Activated CD4-positive, alpha-beta T cell treated with anti-CD3 and anti-CD28 coated beads, Interleukin-10, Interleukin-2, amounts not matched to agents 100 ng/mL and 50 ng/mL, durations not matched to agents 16 hours and 8 hours (primary cell): Measurements from ENCODE around the gene AACS.
"Not testable (repeated sequence)": the region's sequence is repeated elsewhere in the genome, so short reads cannot be mapped to it uniquely, and the experiment has no call there.

Experiments used
- DNase-seq: peaks from one replicate; pipeline ENCODE4 v3.0.0-alpha.2; 2020

The AACS gene, protein sequence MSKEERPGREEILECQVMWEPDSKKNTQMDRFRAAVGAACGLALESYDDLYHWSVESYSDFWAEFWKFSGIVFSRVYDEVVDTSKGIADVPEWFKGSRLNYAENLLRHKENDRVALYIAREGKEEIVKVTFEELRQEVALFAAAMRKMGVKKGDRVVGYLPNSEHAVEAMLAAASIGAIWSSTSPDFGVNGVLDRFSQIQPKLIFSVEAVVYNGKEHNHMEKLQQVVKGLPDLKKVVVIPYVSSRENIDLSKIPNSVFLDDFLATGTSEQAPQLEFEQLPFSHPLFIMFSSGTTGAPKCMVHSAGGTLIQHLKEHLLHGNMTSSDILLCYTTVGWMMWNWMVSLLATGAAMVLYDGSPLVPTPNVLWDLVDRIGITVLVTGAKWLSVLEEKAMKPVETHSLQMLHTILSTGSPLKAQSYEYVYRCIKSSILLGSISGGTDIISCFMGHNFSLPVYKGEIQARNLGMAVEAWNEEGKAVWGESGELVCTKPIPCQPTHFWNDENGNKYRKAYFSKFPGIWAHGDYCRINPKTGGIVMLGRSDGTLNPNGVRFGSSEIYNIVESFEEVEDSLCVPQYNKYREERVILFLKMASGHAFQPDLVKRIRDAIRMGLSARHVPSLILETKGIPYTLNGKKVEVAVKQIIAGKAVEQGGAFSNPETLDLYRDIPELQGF

GRCh38 chr12:125065021-125065918 is at the start of gene AACS:
Gene AACS, plus strand, starts transcription at chr12:125065435. Its CDS starts 150 bp downstream, at chr12:125065585.
- DNase-seq = peak; percentile 80

GRCh38 chr12:125015680-125016310 is 49.4 kb upstream of the AACS start:
- DNase-seq = no peak

DNA sequence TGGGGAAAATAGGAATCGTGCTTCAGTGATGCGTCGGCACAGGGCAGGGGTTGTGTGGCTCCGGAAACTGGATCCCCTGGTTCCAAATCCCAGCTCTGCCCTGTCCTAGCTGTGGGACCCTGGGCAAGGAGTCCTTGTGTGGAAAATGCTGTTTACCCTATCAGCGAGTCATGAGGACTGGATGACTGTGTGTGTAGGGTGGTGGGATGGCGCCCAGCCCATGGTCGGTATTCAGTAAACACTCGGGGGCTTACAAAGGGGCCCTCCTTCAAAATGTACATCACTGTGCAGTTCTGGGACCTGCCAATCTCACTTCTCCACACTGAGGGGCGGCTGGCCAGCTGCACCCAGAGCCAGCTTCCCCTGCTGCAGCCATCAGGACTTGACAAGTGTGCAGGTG is 47.4 kb upstream of the AACS start:
- DNase-seq = no peak

- no peak for DNase-seq
Observed at GRCh38 chr12:125018356-125018755, 46.9 kb upstream of the AACS start.

DNA sequence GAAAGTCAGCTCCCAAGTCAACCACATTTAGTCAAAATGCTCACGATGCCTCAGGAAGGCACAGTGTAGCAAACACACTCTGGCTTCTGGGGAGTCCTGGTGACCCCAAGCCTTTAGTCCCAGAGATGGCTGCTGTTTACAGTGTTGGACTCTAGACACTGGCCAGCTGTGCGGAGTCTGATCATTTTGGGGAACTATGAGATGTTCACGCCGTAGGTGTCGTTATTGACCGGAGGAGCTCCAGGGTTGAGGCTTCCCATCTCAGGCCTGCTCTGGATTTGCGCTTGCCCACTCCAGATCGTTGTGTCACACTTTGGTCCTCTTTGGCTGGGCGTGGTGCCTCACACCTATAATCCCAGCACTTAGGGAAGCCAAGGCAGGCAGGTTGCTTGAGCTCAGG is 44.1 kb upstream of the AACS start:
- no peak for DNase-seq

GRCh38 chr12:125021771-125022170 is 43.5 kb upstream of the AACS start:
- DNase-seq = no peak

- no peak for DNase-seq
Observed at GRCh38 chr12:125023065-125023464, 42.2 kb upstream of the AACS start.

DNA sequence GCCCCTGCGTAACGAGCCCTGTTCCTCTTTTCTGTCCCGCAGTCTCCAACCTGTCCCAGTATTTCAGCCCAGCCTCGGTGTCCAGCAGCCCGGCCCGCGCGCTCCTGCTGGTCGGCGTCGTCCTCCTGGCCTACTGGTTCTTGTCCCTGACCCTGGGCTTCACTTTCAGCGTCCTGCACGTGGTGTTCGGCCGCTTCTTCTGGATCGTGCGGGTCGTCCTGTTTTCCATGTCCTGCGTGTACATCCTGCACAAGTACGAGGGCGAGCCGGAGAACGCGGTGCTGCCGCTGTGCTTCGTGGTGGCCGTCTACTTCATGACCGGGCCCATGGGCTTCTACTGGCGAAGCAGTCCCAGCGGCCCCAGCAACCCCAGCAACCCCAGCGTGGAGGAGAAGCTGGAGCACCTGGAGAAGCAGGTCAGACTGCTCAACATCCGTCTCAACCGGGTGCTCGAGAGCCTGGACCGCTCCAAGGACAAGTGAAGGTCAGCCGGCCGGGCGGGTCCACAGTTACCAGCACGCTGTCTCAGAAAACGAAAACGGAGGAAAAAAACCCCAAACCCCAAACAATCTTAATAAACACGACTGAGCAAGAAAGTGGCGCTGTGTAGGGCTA is 40.2 kb upstream of the AACS start:
- DNase-seq = no peak

DNA sequence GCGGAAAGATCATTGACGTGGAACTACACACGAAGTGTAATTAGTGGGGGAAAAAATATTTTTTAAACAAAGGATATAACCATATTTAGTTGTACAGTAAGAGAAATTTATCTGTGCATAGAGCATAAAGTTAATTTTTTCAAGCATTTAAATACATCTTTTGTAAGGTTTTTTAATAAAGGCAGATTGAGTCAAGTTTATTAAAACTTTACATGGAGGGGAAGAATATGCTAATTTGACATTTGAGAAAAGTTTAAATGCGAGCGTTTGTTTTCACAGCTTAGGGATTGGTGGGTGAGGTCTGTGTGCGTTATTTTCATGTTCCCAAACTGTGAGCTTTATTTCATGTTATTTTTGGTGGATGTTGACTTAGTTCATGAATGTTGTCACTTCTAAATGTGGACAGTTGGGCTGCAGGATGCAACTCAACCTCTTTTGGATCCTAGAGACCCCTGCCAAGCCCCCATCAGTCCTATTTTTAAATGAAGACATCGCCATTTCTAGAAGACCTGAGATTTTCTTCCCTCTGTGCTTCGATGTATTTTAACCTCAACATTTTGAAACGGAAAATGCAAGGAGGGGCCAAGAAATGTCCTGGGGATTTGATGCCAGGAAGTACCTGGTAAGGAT is 39.5 kb upstream of the AACS start:
- no peak for DNase-seq

- no peak for DNase-seq
Observed at GRCh38 chr12:125028106-125028505, 37.1 kb upstream of the AACS start.

- no peak for DNase-seq
Observed at GRCh38 chr12:125029761-125030358, 35.4 kb upstream of the AACS start.

GRCh38 chr12:125031471-125031870 is 33.8 kb upstream of the AACS start:
- not testable (repeated sequence) for DNase-seq

- no peak for DNase-seq
Observed at GRCh38 chr12:125032466-125033152, 32.6 kb upstream of the AACS start.

GRCh38 chr12:125033288-125033687 is 31.9 kb upstream of the AACS start:
- DNase-seq = no peak

GRCh38 chr12:125038976-125039625 is 26.1 kb upstream of the AACS start:
- no peak for DNase-seq

GRCh38 chr12:125049093-125049458 is 16.2 kb upstream of the AACS start:
- DNase-seq = no peak

DNA sequence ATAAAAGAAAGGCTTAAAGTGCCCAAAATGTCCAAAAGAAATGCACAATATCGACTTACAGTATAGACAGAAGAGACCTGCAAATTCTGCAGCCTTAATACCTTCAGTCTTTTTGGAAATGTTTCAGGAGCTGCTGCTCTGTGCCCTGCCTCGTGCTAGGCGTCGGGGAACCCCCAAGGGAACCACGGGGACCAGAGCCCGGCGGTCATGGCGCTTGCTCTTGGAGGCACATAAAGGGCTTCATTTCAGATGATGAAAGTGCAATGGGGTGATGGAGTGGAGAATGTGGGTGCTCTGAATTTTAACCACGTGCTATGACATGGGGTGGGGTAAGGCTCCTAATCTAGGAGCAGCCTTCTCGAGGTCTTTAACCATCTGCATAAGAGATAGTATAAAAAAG is 14.8 kb upstream of the AACS start:
- no peak for DNase-seq

DNA sequence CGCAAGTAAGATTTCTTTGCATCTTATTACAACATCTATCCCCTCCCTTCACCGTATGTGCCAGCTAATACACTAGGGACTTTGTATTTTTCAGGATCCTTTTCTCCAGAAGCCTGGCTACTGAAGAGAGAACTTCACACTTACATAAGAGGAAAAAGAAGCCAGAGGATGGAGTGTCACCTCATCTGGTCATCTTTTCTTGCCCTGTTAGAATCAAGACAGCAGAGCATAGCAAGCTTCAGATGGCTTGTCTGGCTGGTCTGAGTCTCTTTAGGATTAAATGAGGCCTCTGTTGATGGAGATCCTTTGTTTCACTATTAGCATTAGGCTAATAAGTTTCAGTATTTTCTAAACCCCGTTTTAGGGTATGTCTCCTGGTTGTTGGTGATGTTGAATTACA is 14.4 kb upstream of the AACS start:
- no peak for DNase-seq

DNA sequence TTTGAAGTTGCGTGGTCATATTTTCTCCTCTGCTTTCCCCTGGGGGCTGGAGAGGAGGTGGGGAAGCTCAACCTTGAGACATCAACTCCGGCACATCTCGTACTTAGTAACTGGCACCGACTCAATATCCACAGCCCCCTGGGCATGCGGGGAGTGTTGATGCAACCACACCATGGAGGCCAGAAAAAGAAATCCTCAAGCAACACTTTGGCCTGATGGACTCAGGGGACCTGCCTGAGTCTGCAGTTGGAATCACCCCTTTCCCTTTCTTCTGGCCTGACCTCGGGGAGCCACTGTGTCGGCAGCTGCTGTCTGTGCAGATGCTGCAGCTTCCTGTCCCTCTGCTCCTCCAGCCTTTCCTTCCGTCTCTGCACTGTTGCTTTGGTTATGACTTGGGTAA is 11.4 kb upstream of the AACS start:
- DNase-seq = no peak

DNA sequence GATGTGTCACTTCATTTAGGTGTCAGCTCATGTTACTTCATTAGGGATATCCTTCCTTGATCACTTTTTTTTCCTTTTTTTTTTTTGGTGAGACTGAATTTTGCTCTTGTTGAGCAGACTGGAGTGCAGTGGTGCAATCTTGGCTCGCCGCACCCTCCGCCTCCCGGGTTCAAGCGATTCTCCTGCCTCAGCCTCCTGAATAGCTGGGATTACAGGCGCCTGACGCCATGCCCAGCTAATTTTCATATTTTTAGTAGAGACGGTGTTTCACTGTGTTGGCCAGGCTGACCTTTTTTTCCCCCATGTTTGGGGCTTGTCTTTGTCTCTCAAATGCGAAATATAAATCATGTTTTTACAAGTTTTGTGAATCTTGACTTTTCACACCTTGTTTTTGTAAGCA is 9.6 kb upstream of the AACS start:
- DNase-seq = no peak
